ENCODE results near the gene DCPS. TPM values are rescaled to one million over a fixed set of nuclear protein-coding genes. Genes with fewer than 3 reads are reported as not detected.

The DCPS gene
- total RNA-seq, 1 experiment from 2014 or later = 51.0 TPM

DNA sequence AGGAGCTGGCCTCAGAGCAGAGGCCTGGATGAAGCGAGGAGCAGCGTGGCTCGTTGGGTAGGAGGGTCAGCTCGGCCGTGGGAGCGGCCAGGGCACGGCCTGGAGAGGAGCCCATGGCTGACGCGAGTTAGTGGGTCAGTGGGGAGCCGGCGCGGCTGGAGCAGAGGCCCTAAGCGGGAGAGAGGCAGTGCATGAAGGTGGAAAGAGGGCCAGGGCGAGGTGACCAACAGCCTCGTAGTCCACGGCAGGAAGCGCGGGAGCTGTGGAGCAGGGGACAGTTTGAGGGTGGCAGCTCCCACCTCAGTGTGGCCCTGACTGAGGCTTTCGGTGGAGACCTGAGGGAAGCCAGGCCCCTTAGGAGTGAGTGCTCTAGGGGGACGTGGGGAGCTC, 24.1 kb downstream of the DCPS start:
- DNase-seq (ENCODE audit: low spot score) = no peak

DNA sequence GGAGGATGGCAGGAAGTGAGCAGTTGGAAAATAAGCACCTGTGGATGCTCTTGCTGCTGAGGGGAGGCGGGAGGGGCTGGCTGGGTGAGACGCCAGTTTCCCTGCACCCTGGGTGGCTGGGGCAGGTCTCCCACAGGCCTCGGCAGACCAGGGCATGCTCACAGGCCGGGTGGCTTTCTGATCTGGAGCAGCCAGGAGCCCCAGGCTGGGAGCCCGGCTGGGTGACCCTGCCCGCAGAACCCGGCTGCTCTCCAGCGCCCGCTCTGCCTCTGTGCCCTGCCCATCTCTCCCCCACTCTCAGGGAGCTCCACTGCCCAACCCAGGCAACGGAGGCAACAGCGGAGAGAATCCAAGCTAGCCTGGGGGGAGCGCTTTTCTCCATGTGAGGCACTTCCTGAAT, 24.6 kb downstream of the DCPS start:
- no peak for DNase-seq (ENCODE audit: low spot score)

DNA sequence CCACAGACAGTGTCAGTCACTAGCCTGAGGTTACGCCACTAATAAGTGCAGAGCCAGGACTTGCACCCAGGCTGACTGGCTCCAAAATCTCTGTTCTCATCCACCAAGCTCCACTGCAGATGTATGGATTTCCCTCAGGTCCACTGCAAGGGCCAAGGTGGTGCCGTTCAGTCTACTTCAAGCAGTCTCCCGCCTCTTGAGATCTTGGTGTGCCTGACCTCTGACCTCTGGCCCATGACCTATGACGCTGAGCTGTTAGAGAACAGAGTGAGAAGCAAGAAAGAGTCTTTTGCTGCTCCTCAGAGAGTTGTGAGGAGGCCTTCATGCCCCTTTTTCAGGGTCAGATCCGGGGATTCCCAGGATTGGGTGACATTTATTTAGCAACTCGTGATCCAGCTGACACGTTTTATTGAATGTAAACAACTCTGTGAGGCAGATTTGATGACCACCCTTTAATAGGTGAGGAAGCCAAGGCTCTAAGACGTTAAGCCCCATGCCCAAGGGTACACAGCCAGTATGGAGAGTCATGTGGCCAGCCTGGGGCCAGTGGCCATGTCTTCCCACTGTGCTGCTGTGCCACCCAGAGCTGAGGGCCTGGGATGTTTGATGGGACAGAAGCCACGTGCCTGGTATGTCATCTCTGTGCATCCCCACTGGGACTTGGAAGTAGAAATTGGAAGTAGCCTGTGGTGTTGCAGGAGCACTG, 25.2 kb downstream of the DCPS start:
- no peak for DNase-seq (ENCODE audit: low spot score)

DNA sequence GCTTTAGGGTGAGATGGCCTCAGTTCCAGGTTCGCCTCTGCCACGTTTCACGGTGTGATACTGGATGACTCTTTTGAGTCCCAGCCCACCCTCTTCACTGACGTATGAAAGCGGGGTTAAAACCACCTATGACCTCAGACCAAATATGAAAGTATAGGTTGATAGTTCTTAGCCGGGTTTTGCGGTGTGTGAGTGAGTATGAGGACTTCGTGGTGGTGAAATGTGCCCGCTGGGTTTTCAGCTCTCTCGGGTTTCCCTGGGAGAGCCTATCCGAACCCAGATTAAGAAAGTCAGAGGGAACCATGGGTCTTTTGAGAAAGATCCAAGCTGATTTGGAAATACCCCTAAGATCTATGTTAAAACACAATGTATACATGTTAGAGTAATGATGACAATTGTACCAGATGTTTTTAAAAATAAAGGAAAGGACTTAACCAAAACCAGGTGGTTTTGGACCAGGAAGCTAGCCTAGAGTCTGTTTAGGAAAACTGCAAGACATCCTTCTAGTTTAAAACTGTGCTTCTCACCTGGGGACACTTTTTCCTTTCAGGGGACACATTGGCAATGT, 25.9 kb downstream of the DCPS start:
- DNase-seq (ENCODE audit: low spot score) = no peak

DNA sequence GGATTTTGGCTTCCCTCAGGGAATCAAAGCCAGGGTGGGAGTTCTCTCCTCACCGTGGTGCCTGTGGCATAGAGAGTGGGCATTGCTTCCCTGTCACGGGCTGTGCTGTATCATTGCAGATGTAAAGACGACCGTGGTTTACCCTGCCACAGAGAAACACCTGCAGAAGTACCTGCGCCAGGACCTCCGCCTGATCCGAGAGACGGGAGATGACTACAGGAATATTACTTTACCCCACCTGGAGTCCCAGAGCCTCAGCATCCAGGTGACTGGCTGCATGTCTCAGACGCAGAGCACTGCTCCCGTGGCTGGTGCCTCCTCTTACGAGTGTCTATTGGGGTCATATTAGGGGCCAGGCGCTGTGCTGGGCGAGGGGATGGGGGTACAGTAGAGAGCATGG, 27.4 kb downstream of the DCPS start:
- DNase-seq (ENCODE audit: low spot score) = no peak

DNA sequence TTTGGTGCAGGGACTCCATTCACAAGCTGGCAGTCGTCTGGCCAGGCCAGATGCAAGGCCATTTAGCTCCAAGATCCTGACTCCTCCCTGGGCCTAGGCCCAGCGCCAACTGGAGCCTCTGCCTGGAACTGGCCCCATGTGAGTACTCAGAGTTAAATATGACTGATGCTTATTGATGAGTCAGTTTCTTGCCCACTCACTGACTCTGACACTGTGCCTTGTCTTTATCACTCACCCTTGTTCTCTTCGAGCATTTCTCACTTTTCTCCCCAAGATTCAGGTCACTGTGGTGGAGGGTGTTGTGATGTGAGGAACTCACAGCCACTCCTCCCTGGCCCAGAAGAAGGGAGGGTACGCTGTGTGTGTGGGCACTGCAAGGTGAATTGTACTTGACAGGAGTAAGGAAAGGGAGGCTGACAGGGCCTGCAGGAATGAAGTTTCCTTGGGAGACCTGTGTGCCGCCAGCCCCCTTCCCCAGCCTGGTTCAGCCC, 28.4 kb downstream of the DCPS start:
- DNase-seq (ENCODE audit: low spot score) = no peak

DNA sequence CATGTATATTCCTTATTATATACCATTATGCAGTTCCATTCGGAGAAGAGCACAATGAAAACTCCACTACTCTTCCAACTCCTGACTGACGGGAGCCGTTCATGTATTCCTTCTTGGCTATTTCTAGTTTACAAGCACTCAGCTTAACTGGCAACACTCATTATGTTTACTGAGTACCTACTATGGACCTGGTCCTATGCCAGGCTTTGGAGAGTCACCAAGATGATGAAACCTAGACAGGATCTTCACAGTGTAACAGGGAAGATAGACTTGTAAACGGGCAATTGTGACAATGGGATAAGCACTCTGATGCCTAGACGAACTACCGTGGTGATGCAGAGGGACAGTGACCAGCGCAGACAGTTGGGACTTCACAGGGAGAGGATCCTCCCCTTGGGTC, 29.3 kb downstream of the DCPS start:
- DNase-seq (ENCODE audit: low spot score) = no peak

DNA sequence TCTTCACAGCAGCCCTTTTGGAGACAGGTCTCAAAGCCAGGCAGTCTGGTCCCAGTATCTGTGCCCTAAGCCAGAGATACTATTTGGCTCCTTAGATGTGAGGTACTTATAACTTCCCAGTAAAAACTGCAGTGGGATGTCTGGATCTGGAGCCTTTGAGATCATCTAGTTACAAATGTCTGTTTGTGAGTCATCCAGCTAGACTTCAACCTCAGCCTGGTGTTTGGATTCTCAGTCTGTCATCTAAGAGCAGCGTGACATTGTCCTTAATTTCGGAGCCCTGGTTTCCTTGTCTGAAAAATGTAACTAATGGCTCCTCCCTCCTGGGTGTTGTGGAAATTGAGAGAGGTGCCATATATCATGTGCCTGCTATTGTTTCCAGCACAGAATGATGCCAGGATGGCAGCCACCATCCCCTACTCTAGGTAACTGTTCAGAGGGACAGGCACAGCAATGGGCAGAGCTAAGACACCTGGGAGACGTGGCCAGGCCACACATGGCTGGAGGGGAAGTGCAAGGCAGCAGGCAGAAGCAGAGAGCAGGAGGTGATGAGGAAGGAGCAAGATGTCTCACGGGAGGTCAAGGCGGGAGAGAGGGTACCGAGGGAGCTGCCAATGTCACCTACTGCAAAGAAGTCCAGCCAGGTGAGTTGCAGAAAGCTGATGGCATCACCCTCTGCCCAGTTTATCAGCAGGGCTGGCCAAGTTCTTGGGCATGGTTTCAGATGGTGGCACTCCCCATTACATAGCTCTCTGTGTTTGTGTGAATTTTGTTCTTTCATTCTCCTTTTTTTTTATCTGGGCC, 31.0 kb downstream of the DCPS start:
- DNase-seq (ENCODE audit: low spot score) = no peak

DNA sequence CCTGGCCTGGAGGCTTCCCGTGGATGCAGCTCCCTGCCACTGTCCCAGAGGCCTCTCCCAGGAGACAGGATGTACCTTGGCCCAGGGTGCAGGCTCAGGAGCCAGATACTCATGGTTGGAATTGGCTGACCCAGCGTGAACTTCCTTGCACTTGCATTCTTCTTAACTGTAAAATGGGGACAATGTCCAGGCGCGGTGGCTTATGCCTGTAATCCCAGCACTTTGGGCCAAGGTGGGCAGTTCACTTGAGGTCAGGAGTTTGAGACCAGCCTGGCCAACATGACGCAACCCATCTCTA, 31.6 kb downstream of the DCPS start:
- DNase-seq (ENCODE audit: low spot score) = no peak

DNA sequence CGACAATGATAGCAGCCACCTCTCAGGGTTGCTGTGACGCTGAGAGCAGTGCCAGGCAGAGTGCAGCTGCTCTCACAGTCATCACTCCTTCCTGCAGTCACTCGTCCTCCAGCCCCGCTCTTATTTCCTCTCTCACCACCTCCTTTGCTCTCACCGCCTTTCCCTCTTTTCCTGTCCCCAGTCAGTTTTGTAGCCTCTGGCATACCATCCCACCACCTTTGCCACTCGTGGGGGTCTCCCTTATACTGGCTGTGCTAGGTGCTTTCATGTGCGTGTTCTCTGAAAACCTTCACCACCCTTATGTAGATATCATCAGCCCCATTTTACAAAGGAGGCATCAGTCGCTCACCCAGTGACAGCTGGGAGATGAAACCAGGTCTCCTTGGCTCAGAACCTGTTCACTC, 32.3 kb downstream of the DCPS start:
- no peak for DNase-seq (ENCODE audit: low spot score)

DNA sequence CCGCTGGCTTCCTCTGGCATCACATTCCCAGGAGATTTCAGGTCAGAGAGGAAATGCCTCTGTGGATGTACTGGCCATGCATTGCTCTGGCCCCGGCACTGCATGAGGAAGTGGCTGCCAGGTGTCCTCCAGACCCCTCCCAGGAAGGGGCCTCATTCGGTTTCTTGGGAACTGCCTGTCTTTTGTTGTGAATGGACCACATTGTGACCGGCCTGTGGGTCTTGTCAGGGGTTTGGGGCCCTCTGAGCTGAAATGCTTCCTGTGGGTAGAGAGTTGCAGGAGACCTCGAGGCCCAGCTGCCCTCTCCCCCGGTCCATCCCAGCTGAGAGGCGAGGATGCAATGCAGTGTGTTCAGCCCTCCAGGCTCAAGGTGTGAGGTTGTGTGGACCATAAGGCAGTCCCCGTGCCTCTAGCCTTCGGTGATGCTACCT, 32.8 kb downstream of the DCPS start:
- DNase-seq (ENCODE audit: low spot score) = no peak

DNA sequence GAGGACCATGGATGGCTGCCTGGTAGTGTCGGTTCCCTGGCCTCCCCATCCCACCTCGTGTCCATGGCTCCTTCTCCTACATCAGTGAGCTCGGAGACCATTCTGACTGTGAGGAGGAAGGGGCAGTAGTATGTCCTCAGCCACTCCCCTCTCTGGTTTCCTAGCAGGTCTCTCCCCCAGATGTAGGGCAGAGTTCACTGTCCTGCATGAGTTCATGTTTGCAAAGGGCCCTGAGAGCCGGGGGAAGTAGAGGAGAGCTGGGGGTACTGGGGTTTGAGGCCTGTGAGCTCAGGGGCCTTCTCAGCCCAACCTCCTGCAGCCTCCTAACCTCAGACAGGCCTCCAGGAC, 33.2 kb downstream of the DCPS start:
- no peak for DNase-seq (ENCODE audit: low spot score)

DNA sequence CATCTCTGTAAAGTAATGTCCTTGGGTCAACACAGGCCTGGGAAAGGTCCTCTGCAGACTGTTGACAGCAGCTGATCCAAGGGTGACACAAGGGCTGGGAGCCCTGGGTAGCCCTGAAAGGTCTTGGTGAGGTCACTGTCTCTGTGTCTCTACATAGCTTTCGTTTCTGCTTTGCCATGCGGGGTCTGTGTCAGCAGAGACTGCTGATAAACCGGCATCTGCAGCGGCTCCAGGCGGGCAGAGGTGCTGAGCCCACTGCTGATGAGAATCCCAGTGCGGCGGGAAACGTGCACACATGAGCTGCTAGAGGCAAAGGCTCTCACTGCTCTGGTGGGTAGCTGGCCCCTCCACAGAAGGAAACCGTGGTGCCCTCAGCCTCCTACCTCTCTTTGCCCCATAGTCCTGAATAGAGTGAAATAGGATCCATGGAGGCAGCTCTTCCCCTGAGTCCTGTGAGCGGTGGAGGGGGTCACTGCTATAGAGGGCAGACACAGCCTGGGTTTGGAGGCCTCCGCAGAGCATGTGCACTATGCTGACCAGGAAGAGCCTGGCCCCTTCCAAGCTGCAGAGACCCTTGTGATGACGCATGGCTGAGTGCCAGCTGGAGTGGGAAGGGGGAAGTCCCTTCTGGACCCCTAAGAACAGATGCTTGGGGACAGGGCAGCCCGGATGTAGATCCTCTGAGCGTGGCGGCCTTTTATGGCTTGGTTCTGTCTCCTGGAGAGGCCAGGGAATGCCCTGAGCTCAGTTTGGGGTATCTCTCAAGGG, 33.8 kb downstream of the DCPS start:
- no peak for DNase-seq (ENCODE audit: low spot score)

DNA sequence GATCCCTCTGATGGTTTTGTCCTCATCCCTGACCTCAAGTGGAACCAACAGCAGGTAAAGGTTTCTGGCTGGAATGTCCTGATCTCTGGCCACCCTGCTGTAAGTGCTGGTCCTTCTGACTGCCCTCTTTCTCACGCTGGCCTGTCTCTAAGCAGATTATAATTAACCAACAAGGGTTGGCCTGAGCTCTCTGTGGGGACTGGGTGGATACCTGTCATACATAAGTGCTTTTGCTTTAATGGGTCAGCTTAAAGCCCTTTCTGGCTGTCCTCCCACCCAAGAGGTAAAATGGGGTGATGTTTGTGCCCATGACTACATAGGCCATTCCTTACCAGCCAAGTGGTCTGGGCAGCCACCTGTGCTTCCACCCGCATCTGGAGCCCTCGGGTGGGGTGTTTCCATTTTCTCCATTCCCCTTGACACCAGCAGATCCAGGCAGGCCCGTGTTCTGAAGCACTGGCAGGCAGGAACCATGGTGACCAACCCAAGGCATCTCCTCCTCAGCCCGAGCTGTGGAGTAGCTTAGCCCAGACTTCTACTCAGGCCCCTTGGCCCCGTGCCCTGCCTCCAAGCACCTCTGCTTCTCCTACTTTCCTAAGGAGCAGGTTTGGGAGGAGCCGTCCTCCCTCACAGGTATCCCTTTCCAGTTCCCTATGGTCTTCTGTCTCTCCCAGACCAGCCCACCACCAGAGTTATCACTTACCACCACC, 34.6 kb downstream of the DCPS start:
- no peak for DNase-seq (ENCODE audit: low spot score)

DNA sequence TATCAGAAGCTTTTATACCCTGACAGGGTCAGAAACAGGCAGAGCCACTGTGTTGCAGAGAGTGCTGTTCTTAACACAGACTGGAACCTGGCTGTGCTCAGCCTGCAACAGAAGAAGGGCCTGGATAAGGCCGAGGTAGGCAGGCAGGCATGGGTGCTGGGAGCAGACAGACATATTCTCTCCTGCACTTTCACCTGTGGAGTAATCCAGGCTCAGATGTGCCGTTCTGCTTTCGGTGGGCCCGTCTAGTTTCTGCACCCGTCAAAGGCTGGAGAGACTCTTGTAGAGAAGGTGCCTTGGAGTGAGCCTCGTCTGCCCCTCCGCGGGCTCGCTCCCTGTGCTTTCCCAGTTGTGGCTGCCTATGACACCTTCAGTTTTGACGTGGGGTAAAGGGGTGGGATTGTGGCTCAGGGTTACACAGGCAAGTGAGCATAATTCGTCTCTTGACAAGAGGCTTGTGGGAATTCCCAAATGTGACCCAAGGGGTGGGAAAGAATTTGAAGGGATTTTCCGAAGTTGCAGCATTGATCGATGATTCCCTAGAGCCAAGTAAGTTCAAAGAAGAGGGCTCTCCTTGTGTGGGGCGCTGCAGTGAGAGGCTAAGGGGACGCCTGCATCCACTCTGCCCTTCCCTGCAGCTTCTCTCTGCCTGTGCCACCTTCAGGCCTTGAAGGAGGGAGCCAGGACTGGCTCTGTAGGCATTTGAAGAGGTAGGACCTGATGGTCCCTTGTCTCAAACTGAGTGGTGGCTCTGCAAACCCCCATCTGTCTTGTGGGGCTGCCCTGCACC, 35.4 kb downstream of the DCPS start:
- DNase-seq (ENCODE audit: low spot score) = no peak

DNA sequence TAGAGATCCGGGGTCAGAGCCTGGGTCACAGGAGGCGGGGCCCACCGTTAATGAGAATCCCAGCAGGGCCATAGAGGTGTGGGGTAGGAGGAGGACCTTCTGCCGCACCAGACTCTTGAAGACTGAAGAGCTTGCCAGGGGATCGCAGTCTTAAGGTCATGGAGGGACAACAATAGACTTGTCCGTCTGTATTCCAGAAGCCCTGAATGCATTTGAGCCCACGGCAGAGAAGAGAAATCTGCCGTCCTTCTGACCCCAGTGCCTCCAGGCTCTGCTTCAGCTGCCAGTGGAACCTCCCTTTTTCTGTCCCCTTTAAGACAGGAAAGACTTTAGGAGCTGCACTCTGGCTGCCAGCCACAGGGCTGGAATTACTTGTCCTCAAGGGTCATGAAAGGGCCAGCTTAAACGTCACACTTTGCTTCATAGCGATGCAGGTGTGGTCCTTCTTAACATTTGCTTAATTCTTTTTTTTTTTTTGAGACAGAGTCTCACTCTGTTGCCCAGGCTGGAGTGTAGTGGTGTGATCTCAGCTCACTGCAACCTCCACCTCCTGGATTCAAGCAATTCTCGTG, 36.1 kb downstream of the DCPS start:
- DNase-seq (ENCODE audit: low spot score) = peak; percentile 86

DNA sequence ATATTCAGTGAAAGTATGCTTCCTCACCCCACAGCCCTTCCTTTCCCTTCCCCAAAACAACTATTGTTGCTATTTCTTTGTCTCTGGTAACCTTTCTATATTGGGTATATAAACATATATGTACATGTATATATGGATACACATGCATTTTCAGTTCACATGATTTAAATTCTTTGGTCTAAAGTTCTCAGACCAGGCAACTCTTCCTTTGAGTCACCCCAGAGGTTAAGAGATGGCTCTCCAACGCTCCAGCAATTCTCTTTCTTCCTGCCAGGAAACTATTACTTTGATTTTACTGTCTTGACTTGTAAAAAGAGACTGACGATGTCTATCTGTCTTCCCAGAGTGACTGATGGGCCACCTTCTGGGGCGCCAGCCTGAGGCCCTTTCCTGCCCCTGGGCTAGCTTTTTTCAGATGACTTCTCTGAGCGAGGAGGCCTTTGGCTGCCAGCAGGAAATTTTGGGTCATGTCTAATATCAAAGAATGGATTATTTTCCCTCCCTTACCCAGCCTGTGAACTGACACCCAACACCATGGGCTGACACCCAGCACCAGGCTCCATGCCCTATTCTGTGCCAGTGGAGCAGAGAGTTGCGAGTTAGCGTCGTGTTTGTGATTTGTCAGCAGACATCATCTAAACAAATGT, 37.2 kb downstream of the DCPS start:
- no peak for DNase-seq (ENCODE audit: low spot score)

DNA sequence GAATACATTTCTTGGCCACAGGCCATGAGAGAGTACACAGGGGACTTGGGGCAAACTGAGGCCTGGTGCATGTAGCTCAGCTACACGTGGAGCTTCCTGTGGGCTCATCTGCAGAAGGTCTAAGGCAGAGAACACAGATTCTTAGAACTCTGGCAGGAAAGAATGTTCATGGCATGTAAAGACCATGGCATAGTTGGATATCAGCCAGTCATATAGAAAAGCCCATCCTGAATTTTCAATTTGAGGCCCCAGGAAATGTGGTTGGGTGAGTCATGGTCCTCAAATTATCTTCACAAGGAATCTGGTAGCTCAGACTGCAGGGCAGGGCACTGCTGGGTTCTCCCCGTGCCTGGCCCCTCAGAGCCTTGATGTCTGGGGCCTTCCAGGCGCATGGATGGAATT, 37.9 kb downstream of the DCPS start:
- DNase-seq (ENCODE audit: low spot score) = peak; percentile 89

DNA sequence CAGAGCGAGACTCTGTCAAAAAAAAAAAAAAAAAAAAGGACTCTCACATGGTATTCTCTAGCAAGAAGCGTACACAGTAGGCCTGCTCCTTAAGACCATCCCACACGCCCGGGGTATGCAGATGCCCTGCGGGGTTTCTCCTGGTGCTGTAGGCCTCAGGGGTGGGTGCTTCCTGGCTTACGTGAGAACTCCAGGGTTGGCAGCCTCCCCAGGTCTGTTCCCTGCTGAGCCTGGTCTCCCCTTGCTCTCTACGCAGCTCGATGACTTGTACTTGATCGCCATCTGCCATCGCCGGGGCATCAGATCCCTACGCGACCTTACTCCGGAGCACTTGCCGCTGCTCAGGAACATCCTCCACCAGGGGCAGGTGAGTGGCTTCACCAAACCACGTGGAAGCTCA, 39.2 kb downstream of the DCPS start:
- no peak for DNase-seq (ENCODE audit: low spot score)

Measured in HT-29 (cell line).